Measurements from ENCODE around the gene CAMK2B. TPM values are rescaled to one million over a fixed set of nuclear protein-coding genes. Genes with fewer than 3 reads are reported as not detected.

CAMK2B gene
- total and polyA plus RNA-seq, 2 experiments from 2014 or later = not detected

DNA sequence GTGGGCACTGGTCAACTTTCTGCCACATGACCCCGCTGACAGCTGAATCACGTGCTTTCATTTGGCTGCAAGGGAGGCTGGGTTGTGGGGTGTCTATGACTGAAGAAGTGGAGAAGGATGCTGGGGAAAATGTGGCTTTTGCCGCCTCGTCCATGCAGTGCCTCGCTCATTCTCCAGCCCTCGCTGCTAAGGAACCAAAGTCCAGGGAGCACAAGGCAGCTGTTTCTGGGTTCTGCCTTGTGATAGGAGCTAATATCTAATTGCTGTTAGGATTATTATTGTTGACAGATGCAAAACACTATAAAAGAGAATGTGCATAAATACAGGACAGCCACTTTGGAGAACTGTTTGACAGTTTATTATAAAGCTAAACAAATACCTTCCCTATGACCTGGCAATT lies 4.9 kb upstream of the CAMK2B start:
- Mint-ChIP-seq H3K27me3 (ENCODE audit: insufficient read depth, low read depth, poor library complexity) (peaks cover 22% of the 10 kb centered on the region), H3K9me3 (no peaks in the 10 kb centered on the region; the same call in 2 of the 3 replicates)
- ATAC-seq = no peak

More for the DNA sequence above, 4.9 kb upstream of the CAMK2B start:
- Histone ChIP-seq H3K27me3 (ENCODE audit: insufficient read depth) (peaks cover 23% of the 10 kb centered on the region), H4K20me1 (replicated peaks; ENCODE audit: insufficient read depth) (no peaks in the 10 kb centered on the region), H2AFZ (no peak overlapping the region), H3F3A (replicated peaks; ENCODE audit: low read depth) (no peaks in the 10 kb centered on the region), H3K79me2 (replicated peaks; ENCODE audit: insufficient read depth) (no peaks in the 10 kb centered on the region), H3K4me1 (ENCODE audit: insufficient read depth) (no peaks in the 10 kb centered on the region), H3K4me2 (no peak overlapping the region), H3K36me3 (ENCODE audit: insufficient read depth) (no peaks in the 10 kb centered on the region), H3K4me3 (no peak overlapping the region), H3K27ac (ENCODE audit: low read depth) (no peak overlapping the region), H3K9me2 (ENCODE audit: insufficient read depth) (peaks cover 2% of the 10 kb centered on the region; the same call in 1 of the 2 replicates)
- H3K4me1 Mint-ChIP-seq = peaks cover 12% of the 10 kb centered on the region; the same call in 2 of the 3 replicates
- H3K4me3 Mint-ChIP-seq = no peak overlapping the region
- H3K27ac Mint-ChIP-seq = no peak overlapping the region
- peaks cover 3% of the 10 kb centered on the region; the same call in 1 of the 3 replicates for H3K36me3 Mint-ChIP-seq (ENCODE audit: low read depth)
- TF ChIP-seq NANOG (IDR thresholded peaks at IDR 0.05; ENCODE audit: borderline replicate concordance) (no peak), ZNF114 (CRISPR knock-in tag; IDR thresholded peaks at IDR 0.05) (no peak), EZH2phosphoT487 (IDR thresholded peaks at IDR 0.05; ENCODE audit: unreplicated experiment) (no peak), EZH2 (IDR thresholded peaks at IDR 0.05; ENCODE audit: low read depth, unreplicated experiment) (no peak), CREB1 (CRISPR knock-in tag; IDR thresholded peaks at IDR 0.05; ENCODE audit: low read depth) (no peak), POLR2AphosphoS5 (IDR thresholded peaks at IDR 0.05; ENCODE audit: low read depth) (no peak), JUNB (IDR thresholded peaks at IDR 0.05; ENCODE audit: unreplicated experiment) (no peak), ZNF331 (CRISPR knock-in tag; IDR thresholded peaks at IDR 0.05; ENCODE audit: low read depth) (no peak), STAT1 (IDR thresholded peaks at IDR 0.05; ENCODE audit: unreplicated experiment) (no peak)
- TF ChIP-seq, protein P1, sequence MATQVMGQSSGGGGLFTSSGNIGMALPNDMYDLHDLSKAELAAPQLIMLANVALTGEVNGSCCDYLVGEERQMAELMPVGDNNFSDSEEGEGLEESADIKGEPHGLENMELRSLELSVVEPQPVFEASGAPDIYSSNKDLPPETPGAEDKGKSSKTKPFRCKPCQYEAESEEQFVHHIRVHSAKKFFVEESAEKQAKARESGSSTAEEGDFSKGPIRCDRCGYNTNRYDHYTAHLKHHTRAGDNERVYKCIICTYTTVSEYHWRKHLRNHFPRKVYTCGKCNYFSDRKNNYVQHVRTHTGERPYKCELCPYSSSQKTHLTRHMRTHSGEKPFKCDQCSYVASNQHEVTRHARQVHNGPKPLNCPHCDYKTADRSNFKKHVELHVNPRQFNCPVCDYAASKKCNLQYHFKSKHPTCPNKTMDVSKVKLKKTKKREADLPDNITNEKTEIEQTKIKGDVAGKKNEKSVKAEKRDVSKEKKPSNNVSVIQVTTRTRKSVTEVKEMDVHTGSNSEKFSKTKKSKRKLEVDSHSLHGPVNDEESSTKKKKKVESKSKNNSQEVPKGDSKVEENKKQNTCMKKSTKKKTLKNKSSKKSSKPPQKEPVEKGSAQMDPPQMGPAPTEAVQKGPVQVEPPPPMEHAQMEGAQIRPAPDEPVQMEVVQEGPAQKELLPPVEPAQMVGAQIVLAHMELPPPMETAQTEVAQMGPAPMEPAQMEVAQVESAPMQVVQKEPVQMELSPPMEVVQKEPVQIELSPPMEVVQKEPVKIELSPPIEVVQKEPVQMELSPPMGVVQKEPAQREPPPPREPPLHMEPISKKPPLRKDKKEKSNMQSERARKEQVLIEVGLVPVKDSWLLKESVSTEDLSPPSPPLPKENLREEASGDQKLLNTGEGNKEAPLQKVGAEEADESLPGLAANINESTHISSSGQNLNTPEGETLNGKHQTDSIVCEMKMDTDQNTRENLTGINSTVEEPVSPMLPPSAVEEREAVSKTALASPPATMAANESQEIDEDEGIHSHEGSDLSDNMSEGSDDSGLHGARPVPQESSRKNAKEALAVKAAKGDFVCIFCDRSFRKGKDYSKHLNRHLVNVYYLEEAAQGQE (IDR thresholded peaks at IDR 0.05; ENCODE audit: unreplicated experiment) = no peak
- TF ChIP-seq, protein P2, sequence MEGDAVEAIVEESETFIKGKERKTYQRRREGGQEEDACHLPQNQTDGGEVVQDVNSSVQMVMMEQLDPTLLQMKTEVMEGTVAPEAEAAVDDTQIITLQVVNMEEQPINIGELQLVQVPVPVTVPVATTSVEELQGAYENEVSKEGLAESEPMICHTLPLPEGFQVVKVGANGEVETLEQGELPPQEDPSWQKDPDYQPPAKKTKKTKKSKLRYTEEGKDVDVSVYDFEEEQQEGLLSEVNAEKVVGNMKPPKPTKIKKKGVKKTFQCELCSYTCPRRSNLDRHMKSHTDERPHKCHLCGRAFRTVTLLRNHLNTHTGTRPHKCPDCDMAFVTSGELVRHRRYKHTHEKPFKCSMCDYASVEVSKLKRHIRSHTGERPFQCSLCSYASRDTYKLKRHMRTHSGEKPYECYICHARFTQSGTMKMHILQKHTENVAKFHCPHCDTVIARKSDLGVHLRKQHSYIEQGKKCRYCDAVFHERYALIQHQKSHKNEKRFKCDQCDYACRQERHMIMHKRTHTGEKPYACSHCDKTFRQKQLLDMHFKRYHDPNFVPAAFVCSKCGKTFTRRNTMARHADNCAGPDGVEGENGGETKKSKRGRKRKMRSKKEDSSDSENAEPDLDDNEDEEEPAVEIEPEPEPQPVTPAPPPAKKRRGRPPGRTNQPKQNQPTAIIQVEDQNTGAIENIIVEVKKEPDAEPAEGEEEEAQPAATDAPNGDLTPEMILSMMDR (conservative IDR thresholded peaks at IDR 0.05; ENCODE audit: low read depth in 2 of 2) = no peak
- TF ChIP-seq, protein P3, sequence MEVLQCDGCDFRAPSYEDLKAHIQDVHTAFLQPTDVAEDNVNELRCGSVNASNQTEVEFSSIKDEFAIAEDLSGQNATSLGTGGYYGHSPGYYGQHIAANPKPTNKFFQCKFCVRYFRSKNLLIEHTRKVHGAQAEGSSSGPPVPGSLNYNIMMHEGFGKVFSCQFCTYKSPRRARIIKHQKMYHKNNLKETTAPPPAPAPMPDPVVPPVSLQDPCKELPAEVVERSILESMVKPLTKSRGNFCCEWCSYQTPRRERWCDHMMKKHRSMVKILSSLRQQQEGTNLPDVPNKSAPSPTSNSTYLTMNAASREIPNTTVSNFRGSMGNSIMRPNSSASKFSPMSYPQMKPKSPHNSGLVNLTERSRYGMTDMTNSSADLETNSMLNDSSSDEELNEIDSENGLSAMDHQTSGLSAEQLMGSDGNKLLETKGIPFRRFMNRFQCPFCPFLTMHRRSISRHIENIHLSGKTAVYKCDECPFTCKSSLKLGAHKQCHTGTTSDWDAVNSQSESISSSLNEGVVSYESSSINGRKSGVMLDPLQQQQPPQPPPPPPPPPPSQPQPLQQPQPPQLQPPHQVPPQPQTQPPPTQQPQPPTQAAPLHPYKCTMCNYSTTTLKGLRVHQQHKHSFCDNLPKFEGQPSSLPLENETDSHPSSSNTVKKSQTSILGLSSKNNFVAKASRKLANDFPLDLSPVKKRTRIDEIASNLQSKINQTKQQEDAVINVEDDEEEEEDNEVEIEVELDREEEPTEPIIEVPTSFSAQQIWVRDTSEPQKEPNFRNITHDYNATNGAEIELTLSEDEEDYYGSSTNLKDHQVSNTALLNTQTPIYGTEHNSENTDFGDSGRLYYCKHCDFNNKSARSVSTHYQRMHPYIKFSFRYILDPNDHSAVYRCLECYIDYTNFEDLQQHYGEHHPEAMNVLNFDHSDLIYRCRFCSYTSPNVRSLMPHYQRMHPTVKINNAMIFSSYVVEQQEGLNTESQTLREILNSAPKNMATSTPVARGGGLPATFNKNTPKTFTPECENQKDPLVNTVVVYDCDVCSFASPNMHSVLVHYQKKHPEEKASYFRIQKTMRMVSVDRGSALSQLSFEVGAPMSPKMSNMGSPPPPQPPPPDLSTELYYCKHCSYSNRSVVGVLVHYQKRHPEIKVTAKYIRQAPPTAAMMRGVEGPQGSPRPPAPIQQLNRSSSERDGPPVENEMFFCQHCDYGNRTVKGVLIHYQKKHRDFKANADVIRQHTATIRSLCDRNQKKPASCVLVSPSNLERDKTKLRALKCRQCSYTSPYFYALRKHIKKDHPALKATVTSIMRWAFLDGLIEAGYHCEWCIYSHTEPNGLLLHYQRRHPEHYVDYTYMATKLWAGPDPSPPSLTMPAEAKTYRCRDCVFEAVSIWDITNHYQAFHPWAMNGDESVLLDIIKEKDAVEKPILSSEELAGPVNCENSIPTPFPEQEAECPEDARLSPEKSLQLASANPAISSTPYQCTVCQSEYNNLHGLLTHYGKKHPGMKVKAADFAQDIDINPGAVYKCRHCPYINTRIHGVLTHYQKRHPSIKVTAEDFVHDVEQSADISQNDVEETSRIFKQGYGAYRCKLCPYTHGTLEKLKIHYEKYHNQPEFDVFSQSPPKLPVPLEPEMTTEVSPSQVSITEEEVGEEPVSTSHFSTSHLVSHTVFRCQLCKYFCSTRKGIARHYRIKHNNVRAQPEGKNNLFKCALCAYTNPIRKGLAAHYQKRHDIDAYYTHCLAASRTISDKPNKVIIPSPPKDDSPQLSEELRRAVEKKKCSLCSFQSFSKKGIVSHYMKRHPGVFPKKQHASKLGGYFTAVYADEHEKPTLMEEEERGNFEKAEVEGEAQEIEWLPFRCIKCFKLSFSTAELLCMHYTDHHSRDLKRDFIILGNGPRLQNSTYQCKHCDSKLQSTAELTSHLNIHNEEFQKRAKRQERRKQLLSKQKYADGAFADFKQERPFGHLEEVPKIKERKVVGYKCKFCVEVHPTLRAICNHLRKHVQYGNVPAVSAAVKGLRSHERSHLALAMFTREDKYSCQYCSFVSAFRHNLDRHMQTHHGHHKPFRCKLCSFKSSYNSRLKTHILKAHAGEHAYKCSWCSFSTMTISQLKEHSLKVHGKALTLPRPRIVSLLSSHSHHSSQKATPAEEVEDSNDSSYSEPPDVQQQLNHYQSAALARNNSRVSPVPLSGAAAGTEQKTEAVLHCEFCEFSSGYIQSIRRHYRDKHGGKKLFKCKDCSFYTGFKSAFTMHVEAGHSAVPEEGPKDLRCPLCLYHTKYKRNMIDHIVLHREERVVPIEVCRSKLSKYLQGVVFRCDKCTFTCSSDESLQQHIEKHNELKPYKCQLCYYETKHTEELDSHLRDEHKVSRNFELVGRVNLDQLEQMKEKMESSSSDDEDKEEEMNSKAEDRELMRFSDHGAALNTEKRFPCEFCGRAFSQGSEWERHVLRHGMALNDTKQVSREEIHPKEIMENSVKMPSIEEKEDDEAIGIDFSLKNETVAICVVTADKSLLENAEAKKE (CRISPR knock-in tag; IDR thresholded peaks at IDR 0.05) = no peak
- TF ChIP-seq, protein P4, sequence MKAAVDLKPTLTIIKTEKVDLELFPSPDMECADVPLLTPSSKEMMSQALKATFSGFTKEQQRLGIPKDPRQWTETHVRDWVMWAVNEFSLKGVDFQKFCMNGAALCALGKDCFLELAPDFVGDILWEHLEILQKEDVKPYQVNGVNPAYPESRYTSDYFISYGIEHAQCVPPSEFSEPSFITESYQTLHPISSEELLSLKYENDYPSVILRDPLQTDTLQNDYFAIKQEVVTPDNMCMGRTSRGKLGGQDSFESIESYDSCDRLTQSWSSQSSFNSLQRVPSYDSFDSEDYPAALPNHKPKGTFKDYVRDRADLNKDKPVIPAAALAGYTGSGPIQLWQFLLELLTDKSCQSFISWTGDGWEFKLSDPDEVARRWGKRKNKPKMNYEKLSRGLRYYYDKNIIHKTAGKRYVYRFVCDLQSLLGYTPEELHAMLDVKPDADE (IDR thresholded peaks at IDR 0.05) = no peak
- no peak for DNase-seq (ENCODE audit: low spot score)

All from GM23338 (cell line).